Activated naive CD8-positive, alpha-beta T cell (primary cell): ENCODE results near the gene POLR3E.
A peak's percentile ranks its signal among the peaks of the same experiment; 100 is the strongest.

ENCODE experiments used
- H3K27ac Mint-ChIP-seq: one replicate; pipeline ENCODE4 v1.8.0; 2021; ENCODE audit warnings: mixed read lengths
- H3K27me3 Mint-ChIP-seq: one replicate; pipeline ENCODE4 v1.8.0; 2021; ENCODE audit warnings: mixed read lengths
- H3K36me3 Mint-ChIP-seq: one replicate; pipeline ENCODE4 v1.8.0; 2021; ENCODE audit warnings: mixed read lengths
- H3K4me1 Mint-ChIP-seq: one replicate; pipeline ENCODE4 v1.8.0; 2021; ENCODE audit warnings: low read depth, mixed read lengths
- H3K4me3 Mint-ChIP-seq: one replicate; pipeline ENCODE4 v1.8.0; 2021; ENCODE audit warnings: mild to moderate bottlenecking, mixed read lengths
- H3K9me3 Mint-ChIP-seq: one replicate; pipeline ENCODE4 v1.8.0; 2021; ENCODE audit warnings: low read depth, mixed read lengths

POLR3E gene

GRCh38 chr16:22318690-22319358, 21.6 kb downstream of the POLR3E start:
- no peak overlapping the region for H3K27ac Mint-ChIP-seq
- H3K9me3 Mint-ChIP-seq, result no peaks in the 10 kb centered on the region
- peaks cover 9% of the 10 kb centered on the region for H3K4me1 Mint-ChIP-seq
- H3K36me3 Mint-ChIP-seq, result no peaks in the 10 kb centered on the region
- no peak overlapping the region for H3K4me3 Mint-ChIP-seq
- no peaks in the 10 kb centered on the region for H3K27me3 Mint-ChIP-seq

GRCh38 chr16:22320572-22321339, 23.5 kb downstream of the POLR3E start:
- Mint-ChIP-seq H3K36me3 (no peaks in the 10 kb centered on the region), H3K9me3 (no peaks in the 10 kb centered on the region), H3K27ac (peak overlapping the region; percentile 82), H3K4me1 (peaks cover 9% of the 10 kb centered on the region), H3K27me3 (no peaks in the 10 kb centered on the region), H3K4me3 (no peak overlapping the region)

GRCh38 chr16:22321340-22322001, 24.3 kb downstream of the POLR3E start:
- no peaks in the 10 kb centered on the region for H3K36me3 Mint-ChIP-seq
- no peaks in the 10 kb centered on the region for H3K27me3 Mint-ChIP-seq
- peak overlapping the region; percentile 82 for H3K27ac Mint-ChIP-seq
- H3K4me3 Mint-ChIP-seq, result no peak overlapping the region
- H3K9me3 Mint-ChIP-seq, result no peaks in the 10 kb centered on the region
- H3K4me1 Mint-ChIP-seq, result peaks cover 9% of the 10 kb centered on the region

GRCh38 chr16:22322021-22322471, 24.8 kb downstream of the POLR3E start:
- Mint-ChIP-seq H3K27ac (no peak overlapping the region), H3K27me3 (no peaks in the 10 kb centered on the region)

GRCh38 chr16:22322741-22323140, 25.5 kb downstream of the POLR3E start:
- no peak overlapping the region for H3K4me3 Mint-ChIP-seq
- no peaks in the 10 kb centered on the region for H3K27me3 Mint-ChIP-seq
- H3K36me3 Mint-ChIP-seq, result no peaks in the 10 kb centered on the region
- H3K4me1 Mint-ChIP-seq, result peaks cover 11% of the 10 kb centered on the region
- H3K27ac Mint-ChIP-seq, result no peak overlapping the region
- no peaks in the 10 kb centered on the region for H3K9me3 Mint-ChIP-seq

More at GRCh38 chr16:22322021-22322471, 24.8 kb downstream of the POLR3E start:
- Mint-ChIP-seq H3K36me3 (no peaks in the 10 kb centered on the region), H3K4me1 (peaks cover 9% of the 10 kb centered on the region), H3K4me3 (no peak overlapping the region), H3K9me3 (no peaks in the 10 kb centered on the region)

GRCh38 chr16:22323173-22323958, 26.2 kb downstream of the POLR3E start:
- Mint-ChIP-seq H3K9me3 (no peaks in the 10 kb centered on the region), H3K4me3 (no peak overlapping the region), H3K27me3 (no peaks in the 10 kb centered on the region), H3K4me1 (peaks cover 13% of the 10 kb centered on the region), H3K27ac (no peak overlapping the region), H3K36me3 (no peaks in the 10 kb centered on the region)

- no peaks in the 10 kb centered on the region for H3K9me3 Mint-ChIP-seq
- no peak overlapping the region for H3K4me3 Mint-ChIP-seq
- peak overlapping the region; percentile 34 for H3K27ac Mint-ChIP-seq
- H3K4me1 Mint-ChIP-seq, result peaks cover 14% of the 10 kb centered on the region
- H3K27me3 Mint-ChIP-seq, result no peaks in the 10 kb centered on the region
- peaks cover 2% of the 10 kb centered on the region for H3K36me3 Mint-ChIP-seq
Observed at GRCh38 chr16:22323959-22324786, 27.0 kb downstream of the POLR3E start.

- Mint-ChIP-seq H3K4me1 (peaks cover 16% of the 10 kb centered on the region), H3K36me3 (peaks cover 3% of the 10 kb centered on the region), H3K27ac (peak overlapping the region; percentile 34), H3K9me3 (no peaks in the 10 kb centered on the region), H3K4me3 (no peak overlapping the region), H3K27me3 (no peaks in the 10 kb centered on the region)
Observed at GRCh38 chr16:22324787-22325597, 27.8 kb downstream of the POLR3E start.

- peaks cover 6% of the 10 kb centered on the region for H3K36me3 Mint-ChIP-seq
- no peaks in the 10 kb centered on the region for H3K9me3 Mint-ChIP-seq
- no peak overlapping the region for H3K4me3 Mint-ChIP-seq
- H3K27me3 Mint-ChIP-seq, result no peaks in the 10 kb centered on the region
- H3K4me1 Mint-ChIP-seq, result peaks cover 17% of the 10 kb centered on the region
- H3K27ac Mint-ChIP-seq, result no peak overlapping the region
Observed at GRCh38 chr16:22325598-22326368, 28.6 kb downstream of the POLR3E start.

GRCh38 chr16:22326369-22326652, 29.1 kb downstream of the POLR3E start:
- no peaks in the 10 kb centered on the region for H3K9me3 Mint-ChIP-seq
- H3K27me3 Mint-ChIP-seq, result no peaks in the 10 kb centered on the region
- no peak overlapping the region for H3K4me3 Mint-ChIP-seq
- H3K27ac Mint-ChIP-seq, result no peak overlapping the region
- peaks cover 14% of the 10 kb centered on the region for H3K4me1 Mint-ChIP-seq
- H3K36me3 Mint-ChIP-seq, result peaks cover 7% of the 10 kb centered on the region

GRCh38 chr16:22326771-22327445, 29.7 kb downstream of the POLR3E start:
- Mint-ChIP-seq H3K9me3 (no peaks in the 10 kb centered on the region), H3K36me3 (peaks cover 13% of the 10 kb centered on the region), H3K27me3 (no peaks in the 10 kb centered on the region), H3K27ac (peak overlapping the region; percentile 58), H3K4me1 (peaks cover 17% of the 10 kb centered on the region), H3K4me3 (no peak overlapping the region)

- H3K27me3 Mint-ChIP-seq, result no peaks in the 10 kb centered on the region
- no peak overlapping the region for H3K27ac Mint-ChIP-seq
- H3K9me3 Mint-ChIP-seq, result no peaks in the 10 kb centered on the region
- H3K4me1 Mint-ChIP-seq, result peaks cover 18% of the 10 kb centered on the region
- no peak overlapping the region for H3K4me3 Mint-ChIP-seq
- H3K36me3 Mint-ChIP-seq, result peaks cover 17% of the 10 kb centered on the region
Observed at GRCh38 chr16:22327446-22327775, 30.2 kb downstream of the POLR3E start.
